Measurements from ENCODE around the gene TNNI3K. TPM values are rescaled to one million over a fixed set of nuclear protein-coding genes. Genes with fewer than 3 reads are reported as not detected.

The TNNI3K gene
- polyA plus RNA-seq, 1 donor from 2014 or later = 3.5 TPM

DNA sequence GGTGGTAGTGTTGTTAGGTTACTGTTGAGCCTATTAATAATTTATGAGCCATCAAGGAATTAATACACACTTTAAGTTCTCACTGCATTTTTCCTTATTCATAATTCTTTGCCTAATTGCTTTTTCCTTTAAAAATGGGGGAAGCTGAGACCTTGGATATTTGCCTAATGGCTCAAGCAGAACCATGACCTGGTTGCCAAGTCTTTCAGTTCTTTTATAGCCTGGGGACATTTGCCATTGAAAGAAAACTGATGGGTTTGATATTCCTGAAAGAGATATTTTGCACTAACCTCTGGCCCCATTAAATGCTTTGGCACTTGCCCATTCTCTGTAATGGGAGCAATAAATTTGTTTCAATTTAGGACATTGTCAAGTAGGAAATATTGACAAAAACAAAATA is 295.7 kb downstream of the TNNI3K start:
- Histone ChIP-seq H3K79me2 (replicated peaks; ENCODE audit: insufficient read depth, low read length) (no peaks in the 10 kb centered on the region), H3K4me3 (ENCODE audit: low read length) (no peak overlapping the region), H3K9me3 (ENCODE audit: low read length) (no peaks in the 10 kb centered on the region), H3K36me3 (ENCODE audit: insufficient read depth, low read length) (no peaks in the 10 kb centered on the region), H3K9ac (ENCODE audit: low read length) (no peak overlapping the region), H4K20me1 (ENCODE audit: insufficient read depth) (no peaks in the 10 kb centered on the region), H3K27me3 (ENCODE audit: insufficient read depth, low read depth, low read length) (no peaks in the 10 kb centered on the region), H2AFZ (ENCODE audit: low read depth, low read length) (no peak overlapping the region), H3K27ac (ENCODE audit: low read length) (no peak overlapping the region), H3K4me2 (ENCODE audit: low read length) (no peak overlapping the region), H3F3A (ENCODE audit: insufficient read depth, low read length, poor library complexity, severe bottlenecking) (no peaks in the 10 kb centered on the region), H3K9me2 (ENCODE audit: insufficient read depth, low read length) (no peaks in the 10 kb centered on the region)
- TF ChIP-seq, protein P1, sequence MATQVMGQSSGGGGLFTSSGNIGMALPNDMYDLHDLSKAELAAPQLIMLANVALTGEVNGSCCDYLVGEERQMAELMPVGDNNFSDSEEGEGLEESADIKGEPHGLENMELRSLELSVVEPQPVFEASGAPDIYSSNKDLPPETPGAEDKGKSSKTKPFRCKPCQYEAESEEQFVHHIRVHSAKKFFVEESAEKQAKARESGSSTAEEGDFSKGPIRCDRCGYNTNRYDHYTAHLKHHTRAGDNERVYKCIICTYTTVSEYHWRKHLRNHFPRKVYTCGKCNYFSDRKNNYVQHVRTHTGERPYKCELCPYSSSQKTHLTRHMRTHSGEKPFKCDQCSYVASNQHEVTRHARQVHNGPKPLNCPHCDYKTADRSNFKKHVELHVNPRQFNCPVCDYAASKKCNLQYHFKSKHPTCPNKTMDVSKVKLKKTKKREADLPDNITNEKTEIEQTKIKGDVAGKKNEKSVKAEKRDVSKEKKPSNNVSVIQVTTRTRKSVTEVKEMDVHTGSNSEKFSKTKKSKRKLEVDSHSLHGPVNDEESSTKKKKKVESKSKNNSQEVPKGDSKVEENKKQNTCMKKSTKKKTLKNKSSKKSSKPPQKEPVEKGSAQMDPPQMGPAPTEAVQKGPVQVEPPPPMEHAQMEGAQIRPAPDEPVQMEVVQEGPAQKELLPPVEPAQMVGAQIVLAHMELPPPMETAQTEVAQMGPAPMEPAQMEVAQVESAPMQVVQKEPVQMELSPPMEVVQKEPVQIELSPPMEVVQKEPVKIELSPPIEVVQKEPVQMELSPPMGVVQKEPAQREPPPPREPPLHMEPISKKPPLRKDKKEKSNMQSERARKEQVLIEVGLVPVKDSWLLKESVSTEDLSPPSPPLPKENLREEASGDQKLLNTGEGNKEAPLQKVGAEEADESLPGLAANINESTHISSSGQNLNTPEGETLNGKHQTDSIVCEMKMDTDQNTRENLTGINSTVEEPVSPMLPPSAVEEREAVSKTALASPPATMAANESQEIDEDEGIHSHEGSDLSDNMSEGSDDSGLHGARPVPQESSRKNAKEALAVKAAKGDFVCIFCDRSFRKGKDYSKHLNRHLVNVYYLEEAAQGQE (IDR thresholded peaks at IDR 0.05; ENCODE audit: borderline replicate concordance) = no peak
- TF ChIP-seq SMC3 (conservative IDR thresholded peaks at IDR 0.05; ENCODE audit: poor library complexity) (no peak), RAD21 (conservative IDR thresholded peaks at IDR 0.05) (no peak), POLR2AphosphoS5 (IDR thresholded peaks at IDR 0.05) (no peak), TAF1 (IDR thresholded peaks at IDR 0.05; ENCODE audit: low read depth) (no peak), EP300 (conservative IDR thresholded peaks at IDR 0.05; ENCODE audit: poor library complexity, severe bottlenecking) (no peak), EZH2 (IDR thresholded peaks at IDR 0.05; ENCODE audit: borderline replicate concordance, insufficient read depth, low read length, poor library complexity, severe bottlenecking) (no peak), MXI1 (conservative IDR thresholded peaks at IDR 0.05; ENCODE audit: poor library complexity, severe bottlenecking) (no peak)
- TF ChIP-seq, protein P2, sequence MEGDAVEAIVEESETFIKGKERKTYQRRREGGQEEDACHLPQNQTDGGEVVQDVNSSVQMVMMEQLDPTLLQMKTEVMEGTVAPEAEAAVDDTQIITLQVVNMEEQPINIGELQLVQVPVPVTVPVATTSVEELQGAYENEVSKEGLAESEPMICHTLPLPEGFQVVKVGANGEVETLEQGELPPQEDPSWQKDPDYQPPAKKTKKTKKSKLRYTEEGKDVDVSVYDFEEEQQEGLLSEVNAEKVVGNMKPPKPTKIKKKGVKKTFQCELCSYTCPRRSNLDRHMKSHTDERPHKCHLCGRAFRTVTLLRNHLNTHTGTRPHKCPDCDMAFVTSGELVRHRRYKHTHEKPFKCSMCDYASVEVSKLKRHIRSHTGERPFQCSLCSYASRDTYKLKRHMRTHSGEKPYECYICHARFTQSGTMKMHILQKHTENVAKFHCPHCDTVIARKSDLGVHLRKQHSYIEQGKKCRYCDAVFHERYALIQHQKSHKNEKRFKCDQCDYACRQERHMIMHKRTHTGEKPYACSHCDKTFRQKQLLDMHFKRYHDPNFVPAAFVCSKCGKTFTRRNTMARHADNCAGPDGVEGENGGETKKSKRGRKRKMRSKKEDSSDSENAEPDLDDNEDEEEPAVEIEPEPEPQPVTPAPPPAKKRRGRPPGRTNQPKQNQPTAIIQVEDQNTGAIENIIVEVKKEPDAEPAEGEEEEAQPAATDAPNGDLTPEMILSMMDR (IDR thresholded peaks at IDR 0.05; ENCODE audit: poor library complexity, severe bottlenecking) = no peak

DNA sequence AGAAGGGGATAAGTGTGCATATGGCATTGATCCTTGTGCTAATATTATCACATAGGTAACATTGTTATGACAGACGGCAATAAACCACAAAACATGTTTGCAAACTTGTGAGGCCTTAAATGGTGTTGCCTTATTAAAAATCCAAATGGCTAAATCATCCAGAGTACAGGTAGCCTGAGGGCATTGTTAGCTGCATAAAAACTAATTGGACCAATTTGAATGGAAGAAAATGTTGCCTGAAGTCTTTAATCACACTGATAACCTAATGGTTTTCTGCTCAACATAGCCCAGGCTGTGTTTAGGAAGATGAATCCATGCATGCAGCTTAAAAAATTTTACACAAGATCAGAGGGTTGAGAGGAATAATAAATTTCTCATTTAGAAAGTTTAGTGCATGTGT is 296.6 kb downstream of the TNNI3K start:
- Histone ChIP-seq H3K4me3 (ENCODE audit: low read length) (no peak overlapping the region), H3K9ac (ENCODE audit: low read length) (no peak overlapping the region), H4K20me1 (ENCODE audit: insufficient read depth) (no peaks in the 10 kb centered on the region), H3K27ac (ENCODE audit: low read length) (no peak overlapping the region), H3K36me3 (ENCODE audit: insufficient read depth, low read length) (no peaks in the 10 kb centered on the region), H2AFZ (ENCODE audit: low read depth, low read length) (no peak overlapping the region), H3K27me3 (ENCODE audit: insufficient read depth, low read depth, low read length) (no peaks in the 10 kb centered on the region), H3K9me3 (ENCODE audit: low read length) (no peaks in the 10 kb centered on the region), H3F3A (ENCODE audit: insufficient read depth, low read length, poor library complexity, severe bottlenecking) (no peaks in the 10 kb centered on the region), H3K79me2 (replicated peaks; ENCODE audit: insufficient read depth, low read length) (no peaks in the 10 kb centered on the region), H3K9me2 (ENCODE audit: insufficient read depth, low read length) (no peaks in the 10 kb centered on the region), H3K4me2 (ENCODE audit: low read length) (no peak overlapping the region)
- no peak for TF ChIP-seq MXI1 (conservative IDR thresholded peaks at IDR 0.05; ENCODE audit: poor library complexity, severe bottlenecking)
- TF ChIP-seq RAD21 (conservative IDR thresholded peaks at IDR 0.05) = no peak
- TF ChIP-seq POLR2AphosphoS5 (IDR thresholded peaks at IDR 0.05) = no peak
- TF ChIP-seq, protein P2 (IDR thresholded peaks at IDR 0.05; ENCODE audit: poor library complexity, severe bottlenecking) = no peak
- TF ChIP-seq, protein P1 (IDR thresholded peaks at IDR 0.05; ENCODE audit: borderline replicate concordance) = no peak
- TF ChIP-seq TAF1 (IDR thresholded peaks at IDR 0.05; ENCODE audit: low read depth) = no peak
- no peak for TF ChIP-seq SMC3 (conservative IDR thresholded peaks at IDR 0.05; ENCODE audit: poor library complexity)
- no peak for TF ChIP-seq EP300 (conservative IDR thresholded peaks at IDR 0.05; ENCODE audit: poor library complexity, severe bottlenecking)
- TF ChIP-seq EZH2 (IDR thresholded peaks at IDR 0.05; ENCODE audit: borderline replicate concordance, insufficient read depth, low read length, poor library complexity, severe bottlenecking) = no peak

All from neural cell (in vitro differentiated cells).